IMR-90 (cell line): ENCODE data around the gene PRKAG2.

ENCODE experiments used
- POLR2A ChIP-seq: IDR thresholded peaks from 2 replicates; pipeline ENCODE4 v1.6.1; 2012; ENCODE audit warnings: mild to moderate bottlenecking, low read depth, low read length
- TF ChIP-seq, protein P1 (sequence below): conservative IDR thresholded peaks from 2 replicates; pipeline ENCODE4 v1.5.1; 2012; ENCODE audit warnings: mild to moderate bottlenecking, low read depth, low read length, improper control_type of control experiment
- TF ChIP-seq, protein P2 (sequence below): fragments of 150-350 bp; IDR thresholded peaks from 2 replicates; pipeline ENCODE4 v1.6.1; 2017; ENCODE audit warnings: mild to moderate bottlenecking, antibody characterized with exemption, low read length, low read depth

- TF ChIP-seq, protein P1, sequence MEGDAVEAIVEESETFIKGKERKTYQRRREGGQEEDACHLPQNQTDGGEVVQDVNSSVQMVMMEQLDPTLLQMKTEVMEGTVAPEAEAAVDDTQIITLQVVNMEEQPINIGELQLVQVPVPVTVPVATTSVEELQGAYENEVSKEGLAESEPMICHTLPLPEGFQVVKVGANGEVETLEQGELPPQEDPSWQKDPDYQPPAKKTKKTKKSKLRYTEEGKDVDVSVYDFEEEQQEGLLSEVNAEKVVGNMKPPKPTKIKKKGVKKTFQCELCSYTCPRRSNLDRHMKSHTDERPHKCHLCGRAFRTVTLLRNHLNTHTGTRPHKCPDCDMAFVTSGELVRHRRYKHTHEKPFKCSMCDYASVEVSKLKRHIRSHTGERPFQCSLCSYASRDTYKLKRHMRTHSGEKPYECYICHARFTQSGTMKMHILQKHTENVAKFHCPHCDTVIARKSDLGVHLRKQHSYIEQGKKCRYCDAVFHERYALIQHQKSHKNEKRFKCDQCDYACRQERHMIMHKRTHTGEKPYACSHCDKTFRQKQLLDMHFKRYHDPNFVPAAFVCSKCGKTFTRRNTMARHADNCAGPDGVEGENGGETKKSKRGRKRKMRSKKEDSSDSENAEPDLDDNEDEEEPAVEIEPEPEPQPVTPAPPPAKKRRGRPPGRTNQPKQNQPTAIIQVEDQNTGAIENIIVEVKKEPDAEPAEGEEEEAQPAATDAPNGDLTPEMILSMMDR: no peak
- TF ChIP-seq, protein P2, sequence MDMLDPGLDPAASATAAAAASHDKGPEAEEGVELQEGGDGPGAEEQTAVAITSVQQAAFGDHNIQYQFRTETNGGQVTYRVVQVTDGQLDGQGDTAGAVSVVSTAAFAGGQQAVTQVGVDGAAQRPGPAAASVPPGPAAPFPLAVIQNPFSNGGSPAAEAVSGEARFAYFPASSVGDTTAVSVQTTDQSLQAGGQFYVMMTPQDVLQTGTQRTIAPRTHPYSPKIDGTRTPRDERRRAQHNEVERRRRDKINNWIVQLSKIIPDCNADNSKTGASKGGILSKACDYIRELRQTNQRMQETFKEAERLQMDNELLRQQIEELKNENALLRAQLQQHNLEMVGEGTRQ: no peak
- TF ChIP-seq POLR2A: no peak
Measured at GRCh38 chr7:151849879-151850260, 27.0 kb downstream of the PRKAG2 start.
